ENCODE measurements around the gene UQCR10. TPM values are rescaled to one million over a fixed set of nuclear protein-coding genes. Genes with fewer than 3 reads are reported as not detected.

The UQCR10 gene
- total RNA-seq, 2 experiments from 2014 or later: 106 to 108 TPM

DNA sequence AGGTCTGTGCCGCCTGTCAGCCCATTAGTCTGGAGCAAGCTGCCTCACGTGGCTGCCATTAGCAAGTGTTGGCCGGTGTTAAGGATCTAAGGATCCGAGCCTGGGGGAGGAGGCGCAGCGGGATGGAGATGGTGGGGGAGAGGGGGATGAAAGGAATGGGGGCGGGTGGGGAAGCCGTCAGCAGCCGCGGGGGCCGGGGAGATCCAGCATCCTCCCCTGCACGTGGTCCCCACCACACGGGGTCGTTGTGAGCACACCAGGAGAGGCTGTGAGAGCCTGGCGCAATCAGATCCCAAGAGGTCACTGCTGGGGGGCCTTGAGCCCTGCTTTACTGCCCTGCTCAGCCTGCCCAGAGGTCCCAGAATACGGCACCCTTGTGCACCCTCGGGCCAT lies 40.0 kb upstream of the UQCR10 start:
- CTCF ChIA-PET: no interaction called here
- H3K36me3 Mint-ChIP-seq (ENCODE audit: low read depth): no peaks in the 10 kb centered on the region
- H3K9me3 Mint-ChIP-seq: no peaks in the 10 kb centered on the region
- H3K4me1 Mint-ChIP-seq (ENCODE audit: low read depth): no peaks in the 10 kb centered on the region
- DNase-seq: peak; percentile 39
- no peak overlapping the region for H3K27ac Mint-ChIP-seq
- no peaks in the 10 kb centered on the region for H3K27me3 Mint-ChIP-seq (ENCODE audit: low read depth)
- no peak overlapping the region for H3K4me3 Mint-ChIP-seq
- intact Hi-C loops (cut with micrococcal nuclease): loop anchor here (1.0 kb wide), 1 partner anchor 278 kb away; no protein-coding TSS in a partner anchor

DNA sequence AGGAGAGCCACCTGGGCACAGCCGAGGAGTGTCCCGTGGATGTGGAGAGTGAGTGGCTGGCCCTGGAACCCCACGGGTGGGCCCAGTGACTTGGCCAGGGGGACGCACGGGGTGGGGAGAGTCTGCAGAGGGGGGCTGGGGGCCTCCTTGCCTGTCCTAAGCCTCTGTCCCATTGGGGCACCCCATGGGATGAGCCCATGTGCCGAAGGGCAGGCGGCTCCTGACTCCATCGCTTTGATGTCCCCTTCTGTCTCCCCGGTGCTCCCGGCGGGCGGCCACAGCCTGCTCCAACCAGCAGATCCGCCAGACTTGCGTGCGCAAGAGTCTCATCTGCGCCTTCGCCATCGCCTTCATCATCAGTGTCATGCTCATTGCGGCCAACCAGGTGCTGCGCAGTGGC lies 38.0 kb upstream of the UQCR10 start:
- DNase-seq: no peak
- Mint-ChIP-seq H3K9me3 (no peaks in the 10 kb centered on the region), H3K27me3 (ENCODE audit: low read depth) (no peaks in the 10 kb centered on the region), H3K4me1 (ENCODE audit: low read depth) (no peaks in the 10 kb centered on the region), H3K27ac (no peak overlapping the region), H3K36me3 (ENCODE audit: low read depth) (no peaks in the 10 kb centered on the region), H3K4me3 (no peak overlapping the region)
- CTCF ChIA-PET: no interaction called here
- intact Hi-C loops (cut with micrococcal nuclease): no loop called here

DNA sequence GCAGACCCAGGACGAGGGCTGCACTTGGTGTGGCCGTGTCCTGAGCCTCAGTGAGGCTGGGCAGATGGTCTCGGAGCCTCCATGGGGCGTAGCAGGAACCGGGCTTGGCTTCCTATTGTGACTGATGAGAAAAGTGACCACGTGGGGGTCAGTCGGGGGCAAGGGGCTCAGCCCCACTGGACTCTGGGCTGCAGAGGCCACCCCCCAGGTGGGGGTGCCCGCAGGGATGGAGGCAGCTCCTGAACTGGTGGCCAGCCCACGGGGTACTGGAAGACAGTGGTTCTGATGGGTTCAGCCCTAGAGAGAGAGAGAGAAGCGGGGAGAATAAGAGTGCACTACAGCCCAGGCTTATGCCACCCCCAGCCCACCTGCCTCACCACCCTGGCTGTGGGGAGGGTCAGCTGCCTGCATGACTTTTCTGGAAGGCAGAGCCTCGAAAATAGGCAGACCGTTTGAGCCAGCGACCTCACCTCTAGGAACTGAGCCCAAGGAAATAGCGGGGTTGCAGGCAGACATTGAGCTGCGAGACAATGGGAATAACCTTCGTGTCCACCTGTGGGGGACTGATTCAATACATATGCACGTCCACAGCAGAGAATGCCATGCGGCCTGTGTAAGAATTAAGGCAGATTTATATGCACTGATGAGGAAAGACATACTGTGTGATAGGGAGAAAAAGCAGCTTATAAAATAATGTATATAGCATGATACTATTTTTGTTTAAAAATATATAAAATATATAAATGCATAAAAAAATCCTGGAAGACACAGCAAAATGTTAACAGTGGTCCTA lies 35.9 kb upstream of the UQCR10 start:
- no peaks in the 10 kb centered on the region for H3K36me3 Mint-ChIP-seq (ENCODE audit: low read depth)
- DNase-seq: no peak

DNA sequence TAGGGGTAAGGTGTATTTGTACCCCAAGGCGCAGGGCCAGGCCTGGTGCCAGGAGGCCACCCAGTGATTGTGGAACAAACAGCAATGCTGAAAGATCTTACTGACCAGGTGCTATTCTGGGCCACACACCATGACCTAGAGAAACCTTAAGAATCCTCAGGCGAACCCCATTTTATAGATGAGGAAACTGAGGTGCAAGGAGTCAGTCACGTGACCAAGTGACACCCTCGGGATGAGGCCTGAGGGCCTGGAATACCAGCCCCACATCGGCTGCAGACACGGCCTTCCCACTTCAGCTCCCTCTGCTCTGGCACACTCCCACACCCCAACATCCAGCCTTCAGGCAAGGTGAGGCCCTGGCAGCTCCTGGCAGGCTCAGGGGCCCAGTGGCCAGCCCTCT lies 34.3 kb upstream of the UQCR10 start:
- CTCF ChIA-PET: no interaction called here
- H3K4me1 Mint-ChIP-seq (ENCODE audit: low read depth): no peaks in the 10 kb centered on the region
- no peak for DNase-seq
- H3K4me3 Mint-ChIP-seq: no peak overlapping the region
- no peaks in the 10 kb centered on the region for H3K9me3 Mint-ChIP-seq
- no peaks in the 10 kb centered on the region for H3K27me3 Mint-ChIP-seq (ENCODE audit: low read depth)
- intact Hi-C loops (cut with micrococcal nuclease): no loop called here
- H3K36me3 Mint-ChIP-seq (ENCODE audit: low read depth): no peaks in the 10 kb centered on the region
- H3K27ac Mint-ChIP-seq: no peak overlapping the region

More for the DNA sequence above, 35.9 kb upstream of the UQCR10 start:
- Mint-ChIP-seq H3K4me1 (ENCODE audit: low read depth) (no peaks in the 10 kb centered on the region), H3K4me3 (no peak overlapping the region), H3K27me3 (ENCODE audit: low read depth) (no peaks in the 10 kb centered on the region), H3K9me3 (no peaks in the 10 kb centered on the region), H3K27ac (no peak overlapping the region)
- CTCF ChIA-PET: interaction anchor here (1.2 kb wide), 1 partner anchor 274 kb away, joined by 3 read pairs; no protein-coding TSS in a partner anchor
- intact Hi-C loops (cut with micrococcal nuclease): no loop called here

DNA sequence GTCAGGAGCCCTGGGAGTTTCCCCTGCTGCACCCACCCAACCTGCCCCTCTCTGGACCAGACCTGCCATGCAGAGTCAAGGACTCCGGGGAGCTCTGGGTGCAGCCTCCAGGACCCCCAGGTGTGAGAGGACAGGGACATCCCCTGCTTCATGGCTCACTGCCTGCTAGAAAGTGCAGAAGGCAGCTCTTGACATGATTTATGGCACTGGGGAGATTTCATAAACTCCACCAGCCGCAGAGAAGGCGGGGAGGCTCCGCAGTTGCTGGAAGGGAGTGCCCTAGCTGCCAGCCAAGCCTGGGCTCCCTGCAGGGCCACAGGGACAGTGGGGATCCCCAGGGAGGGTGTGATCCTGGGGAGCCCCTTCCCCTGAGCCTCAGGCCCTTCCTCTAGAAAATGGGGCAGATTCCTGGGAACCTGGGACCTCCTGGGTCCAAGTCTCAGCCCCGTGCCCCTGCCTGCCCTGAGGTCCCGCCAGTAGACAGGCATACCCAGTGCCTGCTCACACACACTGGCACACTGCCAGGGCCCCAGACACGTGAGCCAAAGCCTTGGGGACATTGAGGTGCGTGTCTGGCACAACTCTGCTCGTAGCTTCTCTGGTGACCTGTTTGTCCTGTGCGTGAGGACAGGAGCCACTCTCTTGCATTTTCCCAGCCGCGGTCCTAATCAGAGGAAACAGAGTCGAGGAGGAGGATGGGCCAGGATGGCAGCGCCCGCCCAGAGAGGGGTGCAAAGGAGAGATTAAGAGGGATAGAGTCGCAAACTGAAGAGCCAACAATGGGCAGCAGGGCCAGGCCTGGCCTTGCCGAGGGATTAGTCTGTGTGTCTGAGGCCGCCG lies 33.6 kb upstream of the UQCR10 start:
- intact Hi-C loops (cut with micrococcal nuclease): no loop called here
- H3K27me3 Mint-ChIP-seq (ENCODE audit: low read depth): no peaks in the 10 kb centered on the region
- CTCF ChIA-PET: no interaction called here
- no peaks in the 10 kb centered on the region for H3K4me1 Mint-ChIP-seq (ENCODE audit: low read depth)
- no peak for DNase-seq
- H3K27ac Mint-ChIP-seq: no peak overlapping the region
- H3K9me3 Mint-ChIP-seq: no peaks in the 10 kb centered on the region
- H3K36me3 Mint-ChIP-seq (ENCODE audit: low read depth): no peaks in the 10 kb centered on the region
- H3K4me3 Mint-ChIP-seq: no peak overlapping the region

DNA sequence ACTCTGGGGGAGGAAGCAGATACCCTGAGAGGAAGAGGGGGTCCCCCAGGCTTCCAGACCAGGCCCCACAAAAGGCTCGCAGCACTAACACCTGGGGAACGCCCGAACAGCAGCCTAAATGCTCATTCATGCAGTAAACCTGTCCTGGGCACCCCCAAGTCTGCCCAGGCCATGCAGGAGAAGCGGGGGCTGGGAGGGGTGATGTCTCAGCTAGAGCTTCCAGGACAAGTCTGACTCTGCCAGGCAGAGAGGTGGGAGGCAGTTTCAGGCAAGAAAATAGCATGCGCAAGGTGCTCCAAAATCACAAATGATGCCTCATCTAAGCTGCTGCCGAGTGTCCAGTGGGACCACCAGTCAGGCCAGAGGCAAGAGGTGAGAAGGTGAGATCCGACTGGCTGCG lies 32.8 kb upstream of the UQCR10 start:
- H3K27ac Mint-ChIP-seq: no peak overlapping the region
- intact Hi-C loops (cut with micrococcal nuclease): no loop called here
- H3K9me3 Mint-ChIP-seq: no peaks in the 10 kb centered on the region
- H3K27me3 Mint-ChIP-seq (ENCODE audit: low read depth): no peaks in the 10 kb centered on the region
- H3K4me1 Mint-ChIP-seq (ENCODE audit: low read depth): no peaks in the 10 kb centered on the region
- no peaks in the 10 kb centered on the region for H3K36me3 Mint-ChIP-seq (ENCODE audit: low read depth)
- H3K4me3 Mint-ChIP-seq: no peak overlapping the region
- CTCF ChIA-PET: no interaction called here
- DNase-seq: no peak

DNA sequence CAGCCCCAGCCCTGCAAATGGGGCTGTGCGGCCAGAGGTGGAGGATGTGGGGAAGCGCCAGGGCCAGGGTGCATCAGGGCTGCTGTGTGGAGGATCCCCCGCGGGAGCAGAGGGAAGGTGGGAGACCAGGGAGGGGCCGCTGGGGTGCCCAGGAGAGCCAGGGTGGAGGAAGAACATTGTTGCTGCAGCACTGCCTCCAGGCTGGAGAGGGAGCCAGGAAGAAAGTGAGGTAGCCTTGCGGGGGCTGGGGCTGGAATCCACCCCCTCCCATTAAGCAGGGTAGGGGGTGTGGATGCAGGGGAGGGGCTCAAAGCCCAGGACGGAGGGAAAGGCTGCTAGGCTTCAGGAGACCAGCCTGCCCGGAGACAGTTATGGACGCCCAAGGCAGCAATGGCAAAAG lies 32.3 kb upstream of the UQCR10 start:
- Mint-ChIP-seq H3K4me1 (ENCODE audit: low read depth) (no peaks in the 10 kb centered on the region), H3K27me3 (ENCODE audit: low read depth) (no peaks in the 10 kb centered on the region), H3K27ac (no peak overlapping the region), H3K4me3 (no peak overlapping the region), H3K9me3 (no peaks in the 10 kb centered on the region), H3K36me3 (ENCODE audit: low read depth) (no peaks in the 10 kb centered on the region)
- CTCF ChIA-PET: no interaction called here
- intact Hi-C loops (cut with micrococcal nuclease): no loop called here
- no peak for DNase-seq

DNA sequence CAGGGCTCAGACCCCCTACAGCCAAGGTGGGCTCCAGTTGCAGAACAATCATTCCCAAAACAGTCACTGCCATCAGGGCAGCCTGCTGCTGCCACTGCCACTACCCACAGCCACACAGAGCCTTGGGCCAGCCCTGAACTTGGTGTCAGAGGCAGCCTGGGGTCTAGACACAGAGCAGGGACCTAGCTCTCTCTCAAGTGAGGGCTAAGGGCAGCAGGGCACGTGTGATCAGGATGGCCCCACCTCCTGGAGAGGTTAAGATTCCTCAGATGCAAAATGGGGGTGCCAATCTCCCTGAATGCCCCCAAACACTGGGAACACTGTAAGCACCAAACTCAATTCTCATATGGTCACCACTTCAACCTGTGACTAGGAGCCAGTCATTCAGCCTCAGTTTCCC lies 31.8 kb upstream of the UQCR10 start:
- no peaks in the 10 kb centered on the region for H3K27me3 Mint-ChIP-seq (ENCODE audit: low read depth)
- H3K36me3 Mint-ChIP-seq (ENCODE audit: low read depth): no peaks in the 10 kb centered on the region
- no peaks in the 10 kb centered on the region for H3K9me3 Mint-ChIP-seq
- no peaks in the 10 kb centered on the region for H3K4me1 Mint-ChIP-seq (ENCODE audit: low read depth)
- no peak overlapping the region for H3K4me3 Mint-ChIP-seq
- no peak for DNase-seq
- intact Hi-C loops (cut with micrococcal nuclease): no loop called here
- H3K27ac Mint-ChIP-seq: no peak overlapping the region
- CTCF ChIA-PET: no interaction called here

DNA sequence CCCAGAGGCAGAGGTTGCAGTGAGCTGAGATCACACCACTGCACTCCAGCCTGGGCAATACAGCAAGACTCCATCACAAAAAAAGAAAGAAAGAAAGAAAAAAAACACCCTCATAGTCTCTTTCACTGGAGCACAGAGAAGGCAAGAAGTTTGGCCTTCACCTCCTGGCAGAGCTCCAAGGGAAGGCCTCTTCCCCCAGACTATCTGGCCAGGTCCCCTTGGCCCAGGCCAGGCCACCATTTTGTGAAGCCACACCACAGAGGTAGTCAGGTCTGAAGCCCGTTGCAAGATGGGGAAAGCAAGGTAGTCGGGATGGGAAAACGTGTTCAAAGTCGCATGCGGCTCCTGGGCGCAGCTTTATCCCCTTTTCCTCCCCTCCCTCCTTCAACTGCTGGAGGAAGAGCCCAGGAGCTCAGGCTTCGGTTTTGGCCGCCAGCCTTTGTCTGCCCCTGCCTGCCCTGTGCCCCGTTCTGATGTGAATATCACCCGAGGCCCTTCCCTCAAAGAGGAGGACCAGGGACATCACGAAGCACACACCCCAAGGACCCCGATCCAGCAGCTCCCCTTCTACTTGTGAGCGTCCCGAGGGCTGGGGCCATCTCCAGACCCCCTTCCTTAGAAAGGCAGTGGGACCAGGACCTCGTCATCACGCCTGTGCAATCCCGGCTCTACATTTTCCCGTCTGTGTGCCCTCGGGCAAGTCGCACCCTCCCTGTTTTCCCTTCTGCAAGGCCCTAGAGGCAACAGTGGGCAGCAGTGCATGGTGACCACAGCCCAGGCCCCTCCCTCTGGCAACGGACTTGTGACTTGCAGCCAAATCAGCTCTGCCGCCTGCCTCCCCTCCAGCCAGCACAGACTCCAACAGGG lies 29.7 kb upstream of the UQCR10 start:
- CTCF ChIA-PET: interaction anchor here (1.2 to 1.6 kb wide), 2 partner anchors 14 to 268 kb away, joined by 4 read pairs; no protein-coding TSS in a partner anchor

DNA sequence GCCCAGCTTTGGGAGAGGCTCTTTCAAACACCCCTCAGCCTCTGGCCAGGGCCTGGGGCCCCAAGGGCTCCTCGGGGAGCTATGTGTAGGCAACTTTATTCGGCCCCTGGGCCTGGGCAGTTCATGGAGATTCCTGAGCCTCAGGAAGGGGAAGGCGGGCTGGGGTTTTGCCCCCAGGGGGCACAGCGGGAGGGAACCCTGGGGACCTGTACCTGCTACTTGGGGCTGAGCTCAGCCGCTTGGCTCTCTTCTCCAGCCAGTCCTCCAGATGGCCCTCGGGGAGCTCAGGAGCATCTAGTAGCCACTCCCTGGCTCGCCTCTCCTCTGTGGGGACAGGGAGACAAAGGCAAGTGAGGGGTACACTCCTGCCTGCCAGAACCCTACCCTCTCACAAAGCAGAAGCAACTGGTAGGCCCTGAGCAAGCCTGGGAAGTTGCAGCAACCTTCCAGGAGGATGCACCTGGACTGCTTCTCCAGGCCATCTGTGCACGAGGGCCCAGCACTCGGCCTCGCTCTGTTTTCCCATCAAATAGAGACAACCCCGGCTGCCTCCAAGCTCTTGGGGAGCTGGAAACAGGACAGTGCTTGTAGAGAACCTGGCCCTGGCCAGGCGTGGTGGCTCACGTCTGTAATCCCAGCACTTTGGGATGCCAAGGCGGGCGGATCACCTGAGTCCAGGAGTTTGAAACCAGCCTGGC lies 28.9 kb upstream of the UQCR10 start:
- intact Hi-C loops (cut with micrococcal nuclease): no loop called here
- no peak overlapping the region for H3K27ac Mint-ChIP-seq
- CTCF ChIA-PET: interaction anchor here (0.9 to 1.6 kb wide), 3 partner anchors 13 to 267 kb away, joined by 4 read pairs; no protein-coding TSS in a partner anchor
- H3K4me1 Mint-ChIP-seq (ENCODE audit: low read depth): no peaks in the 10 kb centered on the region
- no peak overlapping the region for H3K4me3 Mint-ChIP-seq
- H3K36me3 Mint-ChIP-seq (ENCODE audit: low read depth): no peaks in the 10 kb centered on the region
- no peaks in the 10 kb centered on the region for H3K27me3 Mint-ChIP-seq (ENCODE audit: low read depth)
- DNase-seq: no peak
- H3K9me3 Mint-ChIP-seq: no peaks in the 10 kb centered on the region

More for the DNA sequence above, 29.7 kb upstream of the UQCR10 start:
- H3K27ac Mint-ChIP-seq: no peak overlapping the region
- H3K4me1 Mint-ChIP-seq (ENCODE audit: low read depth): no peaks in the 10 kb centered on the region
- no peaks in the 10 kb centered on the region for H3K27me3 Mint-ChIP-seq (ENCODE audit: low read depth)
- intact Hi-C loops (cut with micrococcal nuclease): no loop called here
- no peak for DNase-seq
- H3K36me3 Mint-ChIP-seq (ENCODE audit: low read depth): no peaks in the 10 kb centered on the region
- no peaks in the 10 kb centered on the region for H3K9me3 Mint-ChIP-seq
- no peak overlapping the region for H3K4me3 Mint-ChIP-seq

DNA sequence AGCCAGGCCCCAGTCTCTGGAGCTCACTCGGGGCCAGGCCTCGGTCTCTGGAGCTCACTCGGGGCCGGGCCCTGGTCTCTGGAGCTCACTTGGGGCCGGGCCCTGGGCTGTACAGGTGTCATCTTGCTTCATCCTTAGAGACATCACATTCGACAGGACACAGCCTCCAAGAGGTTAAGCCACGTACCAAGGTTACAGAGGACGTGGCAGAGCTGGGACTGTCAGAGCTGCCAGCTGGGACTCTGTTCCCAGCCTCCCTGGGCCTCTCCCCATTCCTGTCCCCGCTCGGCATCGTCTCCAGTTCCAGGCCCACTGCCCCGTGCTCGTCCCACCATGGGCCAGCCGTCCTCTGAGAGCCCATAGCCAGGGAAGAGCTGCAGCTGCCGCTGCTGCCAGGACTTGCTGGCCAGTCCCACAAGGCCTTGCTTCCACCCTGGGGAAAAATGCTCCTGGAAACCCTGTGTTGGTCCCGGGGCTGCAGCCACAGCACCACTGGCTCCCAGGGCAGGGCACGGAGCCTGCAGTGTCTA lies 27.8 kb upstream of the UQCR10 start:
- Mint-ChIP-seq H3K36me3 (ENCODE audit: low read depth) (no peaks in the 10 kb centered on the region), H3K4me1 (ENCODE audit: low read depth) (no peaks in the 10 kb centered on the region), H3K9me3 (no peaks in the 10 kb centered on the region), H3K27me3 (ENCODE audit: low read depth) (no peaks in the 10 kb centered on the region), H3K4me3 (no peak overlapping the region), H3K27ac (no peak overlapping the region)
- intact Hi-C loops (cut with micrococcal nuclease): no loop called here
- CTCF ChIA-PET: interaction anchor here (0.6 to 1.6 kb wide), 3 partner anchors 150 to 344 kb away, joined by 4 to 6 read pairs (median 4); no protein-coding TSS in a partner anchor
- DNase-seq: no peak

Data from activated naive CD4-positive, alpha-beta T cell treated with anti-CD3 and anti-CD28 coated beads for 36 hours (primary cell).